NT2/D1 (cell line): Measurements from ENCODE around the gene SEMA3C.

Source experiments
- SUZ12 ChIP-seq: IDR thresholded peaks from 2 replicates; pipeline ENCODE4 v1.6.1; 2011; ENCODE audit not compliant: insufficient read length, insufficient read depth; ENCODE audit errors: extremely low read depth
- YY1 ChIP-seq: IDR thresholded peaks from 2 replicates; pipeline ENCODE4 v1.6.1; 2011; ENCODE audit not compliant: insufficient read length, insufficient read depth

- TF ChIP-seq SUZ12 (no peak), YY1 (no peak)
Observed at GRCh38 chr7:80916770-80917741, 1.8 kb downstream of the SEMA3C start.
